ENCODE results near the gene BLOC1S6. TPM values are rescaled to one million over a fixed set of nuclear protein-coding genes. Genes with fewer than 3 reads are reported as not detected.
A peak's percentile ranks its signal among the peaks of the same experiment; 100 is the strongest.

Gene BLOC1S6
- total RNA-seq, 4 donors from 2014 or later = 26.6 to 41.7 (median 30.0) TPM

DNA sequence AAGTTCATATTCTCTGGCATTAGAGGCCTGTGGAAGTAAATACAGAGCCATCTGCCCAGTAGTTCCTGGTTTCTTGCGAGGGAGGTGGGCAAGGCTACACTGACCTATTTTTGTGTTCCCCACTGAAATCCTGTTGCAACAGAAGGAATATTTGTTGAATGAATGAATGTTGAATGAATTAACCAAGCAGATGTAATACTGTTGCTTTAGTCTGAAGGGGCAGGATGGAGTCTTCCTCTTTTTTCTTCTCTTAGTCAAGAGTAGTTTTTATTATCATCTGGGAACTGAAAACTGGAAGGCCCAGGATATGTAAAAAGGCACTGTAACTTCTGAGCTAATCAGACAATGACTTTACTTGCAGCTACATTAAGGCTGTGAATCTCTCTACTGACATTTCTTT, 17.1 kb downstream of the BLOC1S6 start:
- WGBS = 74% methylated on average over 1 of the region's 1 CpG
- Histone ChIP-seq H3K27ac (no peak overlapping the region), H3K4me3 (no peak overlapping the region), H3K4me1 (peaks cover 5% of the 10 kb centered on the region), H3K27me3 (no peaks in the 10 kb centered on the region), H3K9me3 (no peaks in the 10 kb centered on the region), H3K36me3 (peaks cover 29% of the 10 kb centered on the region)
- DNase-seq (ENCODE audit: low spot score in 2 of 2) = no peak
- TF ChIP-seq POLR2A (IDR thresholded peaks at IDR 0.05) = no peak

DNA sequence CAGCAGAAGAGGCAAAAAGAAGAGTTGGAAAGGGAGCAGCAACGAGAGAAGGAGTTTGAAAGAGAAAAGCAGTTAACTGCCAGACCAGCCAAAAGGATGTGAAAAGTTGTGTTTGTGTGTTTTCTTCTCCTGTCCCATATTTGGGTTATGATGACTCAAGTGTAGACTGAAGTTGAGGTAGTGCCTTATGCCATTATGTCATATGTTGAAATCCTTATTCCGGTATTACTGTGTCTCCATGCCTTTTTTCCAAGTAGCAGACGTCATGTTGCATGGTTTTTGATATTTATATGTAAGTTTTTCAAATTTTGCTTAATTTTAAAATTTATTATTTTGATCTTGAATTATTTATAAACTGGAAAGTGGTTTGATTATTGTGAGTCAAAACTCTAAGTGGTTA, 19.2 kb downstream of the BLOC1S6 start:
- Histone ChIP-seq H3K4me1 (peaks cover 5% of the 10 kb centered on the region), H3K27me3 (no peaks in the 10 kb centered on the region), H3K36me3 (peaks cover 34% of the 10 kb centered on the region), H3K4me3 (no peak overlapping the region), H3K9me3 (no peaks in the 10 kb centered on the region), H3K27ac (no peak overlapping the region)
- 84% methylated on average over 3 of the region's 3 CpGs for WGBS
- TF ChIP-seq EP300 (IDR thresholded peaks at IDR 0.05) (no peak), POLR2AphosphoS5 (IDR thresholded peaks at IDR 0.05) (no peak), POLR2A (IDR thresholded peaks at IDR 0.05) (no peak)
- TF ChIP-seq, protein P1, sequence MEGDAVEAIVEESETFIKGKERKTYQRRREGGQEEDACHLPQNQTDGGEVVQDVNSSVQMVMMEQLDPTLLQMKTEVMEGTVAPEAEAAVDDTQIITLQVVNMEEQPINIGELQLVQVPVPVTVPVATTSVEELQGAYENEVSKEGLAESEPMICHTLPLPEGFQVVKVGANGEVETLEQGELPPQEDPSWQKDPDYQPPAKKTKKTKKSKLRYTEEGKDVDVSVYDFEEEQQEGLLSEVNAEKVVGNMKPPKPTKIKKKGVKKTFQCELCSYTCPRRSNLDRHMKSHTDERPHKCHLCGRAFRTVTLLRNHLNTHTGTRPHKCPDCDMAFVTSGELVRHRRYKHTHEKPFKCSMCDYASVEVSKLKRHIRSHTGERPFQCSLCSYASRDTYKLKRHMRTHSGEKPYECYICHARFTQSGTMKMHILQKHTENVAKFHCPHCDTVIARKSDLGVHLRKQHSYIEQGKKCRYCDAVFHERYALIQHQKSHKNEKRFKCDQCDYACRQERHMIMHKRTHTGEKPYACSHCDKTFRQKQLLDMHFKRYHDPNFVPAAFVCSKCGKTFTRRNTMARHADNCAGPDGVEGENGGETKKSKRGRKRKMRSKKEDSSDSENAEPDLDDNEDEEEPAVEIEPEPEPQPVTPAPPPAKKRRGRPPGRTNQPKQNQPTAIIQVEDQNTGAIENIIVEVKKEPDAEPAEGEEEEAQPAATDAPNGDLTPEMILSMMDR (IDR thresholded peaks at IDR 0.05) = no peak
- no peak for DNase-seq (ENCODE audit: low spot score in 2 of 2)

DNA sequence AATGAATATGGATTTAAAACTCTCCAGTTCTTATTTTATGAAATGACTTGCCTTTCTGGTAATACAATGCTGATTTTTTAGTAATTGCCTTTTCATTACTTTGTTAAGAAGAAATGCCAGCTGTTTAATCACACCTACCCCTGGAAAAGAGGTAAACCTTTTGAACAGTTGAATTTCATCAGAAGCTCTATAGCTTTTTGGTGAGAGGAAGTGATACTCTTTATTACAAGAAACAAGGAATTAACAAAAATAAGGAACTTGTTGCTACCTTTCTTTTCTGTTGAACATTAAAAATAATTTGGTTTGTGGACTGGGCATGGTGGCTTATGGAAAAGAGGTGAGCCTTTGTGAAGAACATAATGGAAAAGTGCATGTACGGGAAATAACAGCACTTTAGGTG, 19.7 kb downstream of the BLOC1S6 start:
- Histone ChIP-seq H3K9me3 (no peaks in the 10 kb centered on the region), H3K4me1 (peaks cover 5% of the 10 kb centered on the region), H3K36me3 (peaks cover 34% of the 10 kb centered on the region), H3K27me3 (no peaks in the 10 kb centered on the region), H3K27ac (no peak overlapping the region), H3K4me3 (no peak overlapping the region)
- 90% methylated on average over 1 of the region's 1 CpG for WGBS
- no peak for TF ChIP-seq EP300 (IDR thresholded peaks at IDR 0.05)
- TF ChIP-seq, protein P1 (IDR thresholded peaks at IDR 0.05) = no peak
- TF ChIP-seq POLR2A (IDR thresholded peaks at IDR 0.05) = no peak
- TF ChIP-seq POLR2AphosphoS5 (IDR thresholded peaks at IDR 0.05) = no peak
- DNase-seq (ENCODE audit: low spot score in 2 of 2) = no peak

DNA sequence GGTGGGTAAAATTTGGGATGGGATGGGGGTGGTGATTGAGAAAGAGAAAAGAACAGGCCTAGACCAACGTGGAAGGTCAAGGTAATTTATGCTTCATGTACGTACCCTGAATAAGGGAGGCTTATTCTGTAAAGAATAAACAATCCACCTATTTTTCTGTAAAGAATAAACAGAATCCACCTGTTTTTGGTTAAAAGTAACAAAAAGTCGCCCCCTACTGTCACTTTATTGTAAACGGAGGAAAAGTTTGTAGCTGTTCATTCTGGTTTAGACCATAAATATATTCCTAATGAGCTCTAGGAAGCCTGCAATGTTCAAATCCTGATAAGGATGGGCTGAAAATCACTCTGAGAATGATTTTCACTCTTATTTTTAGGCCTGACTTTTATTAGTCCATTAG, 24.1 kb downstream of the BLOC1S6 start:
- TF ChIP-seq, protein P1 (IDR thresholded peaks at IDR 0.05) = peak in 1 of 2 donors; percentile 10
- TF ChIP-seq POLR2AphosphoS5 (IDR thresholded peaks at IDR 0.05) = no peak
- Histone ChIP-seq H3K4me3 (no peak overlapping the region), H3K9me3 (no peaks in the 10 kb centered on the region), H3K4me1 (no peaks in the 10 kb centered on the region), H3K36me3 (peaks cover 23% of the 10 kb centered on the region), H3K27ac (no peak overlapping the region), H3K27me3 (no peaks in the 10 kb centered on the region)
- 29% methylated on average over 4 of the region's 4 CpGs for WGBS
- DNase-seq (ENCODE audit: low spot score in 2 of 2) = no peak

DNA sequence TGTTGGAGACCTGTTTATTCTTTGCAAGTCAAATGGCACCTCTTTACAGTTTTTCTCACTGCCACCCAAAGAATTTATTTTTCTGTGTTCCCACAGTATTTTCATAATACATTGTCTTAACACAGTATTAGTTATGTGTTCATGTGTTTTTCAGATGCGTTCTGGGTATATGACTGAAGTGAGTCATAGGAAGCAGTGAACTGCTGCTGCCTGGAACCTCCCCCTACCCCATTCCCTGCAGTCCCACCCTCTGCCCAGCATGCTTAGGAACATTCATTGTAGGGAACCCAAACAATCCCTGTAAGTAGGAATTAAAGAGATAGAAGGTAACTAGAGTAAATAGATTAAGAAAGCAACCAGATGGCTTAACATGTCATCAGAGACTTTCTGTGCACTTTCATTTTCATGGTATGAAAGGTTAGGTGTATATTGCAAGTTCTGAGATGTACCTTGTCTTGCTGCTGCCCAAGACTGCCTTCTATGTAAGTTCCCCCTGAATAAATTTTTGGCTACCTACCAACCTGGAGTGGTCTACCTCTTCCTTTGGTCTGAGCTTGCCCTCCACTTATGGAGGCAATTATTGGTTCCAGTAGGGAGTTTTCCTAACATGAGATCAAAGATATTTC, 25.7 kb downstream of the BLOC1S6 start:
- H3K9me3 ChIP-seq = no peaks in the 10 kb centered on the region
- TF ChIP-seq POLR2A (IDR thresholded peaks at IDR 0.05) (no peak), POLR2AphosphoS5 (IDR thresholded peaks at IDR 0.05) (no peak), EP300 (IDR thresholded peaks at IDR 0.05) (no peak)
- TF ChIP-seq, protein P1 (IDR thresholded peaks at IDR 0.05) = no peak
- no peaks in the 10 kb centered on the region for H3K27me3 ChIP-seq
- 50% methylated on average over 1 of the region's 1 CpG for WGBS
- peaks cover 9% of the 10 kb centered on the region for H3K36me3 ChIP-seq
- H3K4me3 ChIP-seq = no peak overlapping the region
- no peak for DNase-seq (ENCODE audit: low spot score in 2 of 2)
- no peaks in the 10 kb centered on the region for H3K4me1 ChIP-seq
- no peak overlapping the region for H3K27ac ChIP-seq

DNA sequence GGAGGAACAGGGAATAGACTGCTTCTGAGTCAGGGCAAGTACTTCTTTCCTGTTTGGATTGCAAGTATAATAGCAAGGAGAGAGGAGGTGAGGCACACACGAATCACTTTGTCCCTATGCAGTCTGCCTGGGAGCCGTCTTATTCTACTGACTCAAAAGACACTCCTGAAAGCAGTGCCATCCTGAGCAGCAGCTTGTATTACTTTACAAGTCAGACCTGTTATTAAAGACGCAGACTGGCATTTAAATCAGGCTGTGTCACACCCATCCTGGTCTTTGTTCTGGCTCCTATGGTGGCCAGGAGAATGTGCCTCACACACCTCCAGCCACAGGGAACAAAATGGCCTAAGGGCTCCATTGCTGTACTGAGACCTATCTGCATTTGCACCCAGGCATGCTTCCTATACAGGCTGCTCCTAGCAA, 29.7 kb downstream of the BLOC1S6 start:
- H3K27me3 ChIP-seq = no peaks in the 10 kb centered on the region
- no peaks in the 10 kb centered on the region for H3K4me1 ChIP-seq
- no peak for DNase-seq (ENCODE audit: low spot score in 2 of 2)
- H3K36me3 ChIP-seq = no peaks in the 10 kb centered on the region
- TF ChIP-seq POLR2AphosphoS5 (IDR thresholded peaks at IDR 0.05) (no peak), EP300 (IDR thresholded peaks at IDR 0.05) (no peak), POLR2A (IDR thresholded peaks at IDR 0.05) (no peak)
- TF ChIP-seq, protein P1 (IDR thresholded peaks at IDR 0.05) = no peak
- H3K4me3 ChIP-seq = no peak overlapping the region
- H3K9me3 ChIP-seq = no peaks in the 10 kb centered on the region
- peak overlapping the region; percentile 10 for H3K27ac ChIP-seq
- 41% methylated on average over 3 of the region's 3 CpGs for WGBS

Data from suprapubic skin (tissue), 4 donors.